Subcutaneous adipose tissue (tissue), 4 donors: ENCODE results near the gene ADIPOR2. TPM values are rescaled to one million over a fixed set of nuclear protein-coding genes. Genes with fewer than 3 reads are reported as not detected.

Source experiments
- total RNA-seq, 4 donors: library from RNA; depleted of rRNA; stranded (reverse); fragments of >200 nt; gene quantifications; one replicate each; pipeline ENCODE4 v1.1.0, GENCODE V29; 2016
- TF ChIP-seq, protein P1 (sequence below): fragments of 450-650 bp; IDR thresholded peaks from one replicate; pipeline ENCODE4 v1.5.1; 2016; ENCODE audit warnings: low read depth, mild to moderate bottlenecking, control low read depth, antibody characterized with exemption, moderate library complexity

ADIPOR2 gene, protein sequence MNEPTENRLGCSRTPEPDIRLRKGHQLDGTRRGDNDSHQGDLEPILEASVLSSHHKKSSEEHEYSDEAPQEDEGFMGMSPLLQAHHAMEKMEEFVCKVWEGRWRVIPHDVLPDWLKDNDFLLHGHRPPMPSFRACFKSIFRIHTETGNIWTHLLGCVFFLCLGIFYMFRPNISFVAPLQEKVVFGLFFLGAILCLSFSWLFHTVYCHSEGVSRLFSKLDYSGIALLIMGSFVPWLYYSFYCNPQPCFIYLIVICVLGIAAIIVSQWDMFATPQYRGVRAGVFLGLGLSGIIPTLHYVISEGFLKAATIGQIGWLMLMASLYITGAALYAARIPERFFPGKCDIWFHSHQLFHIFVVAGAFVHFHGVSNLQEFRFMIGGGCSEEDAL
- total RNA-seq, result 100 to 1,000 TPM in 2 of 4 donors, 10 to 100 TPM in 2; 69.4 to 122 (median 108) TPM

DNA sequence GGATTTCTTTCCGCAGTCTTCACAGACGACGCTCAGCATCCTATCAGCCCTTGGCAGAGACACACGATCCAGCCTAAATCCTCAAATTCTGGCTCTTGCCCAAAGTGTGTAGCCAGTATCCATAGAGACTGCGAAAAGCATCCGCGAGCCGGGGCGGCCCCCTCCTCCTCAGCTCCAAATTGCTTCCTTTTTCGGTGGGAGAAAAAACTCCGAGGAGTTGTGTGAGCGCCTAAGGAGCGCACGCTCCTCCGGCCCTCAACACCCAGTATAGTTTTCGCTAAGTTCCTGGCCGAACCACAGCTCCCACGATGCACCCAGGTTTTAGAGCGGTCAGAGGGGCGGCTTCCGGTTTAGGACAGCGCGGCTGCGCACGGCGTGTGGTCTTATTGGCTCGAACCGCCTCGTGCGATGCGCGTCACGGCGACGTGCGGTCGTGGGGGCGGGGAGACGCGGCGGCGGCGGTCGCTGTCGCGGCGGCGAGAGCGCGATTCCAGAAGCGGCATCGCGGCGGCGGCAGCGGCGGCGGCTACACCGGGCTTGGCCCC lies at the start of gene ADIPOR2:
TSS of gene ADIPOR2 (plus strand) at position 493 of the 545 bp plus-strand sequence. CDS start 63,274 bp downstream, outside the sequence.
- TF ChIP-seq, protein P1, sequence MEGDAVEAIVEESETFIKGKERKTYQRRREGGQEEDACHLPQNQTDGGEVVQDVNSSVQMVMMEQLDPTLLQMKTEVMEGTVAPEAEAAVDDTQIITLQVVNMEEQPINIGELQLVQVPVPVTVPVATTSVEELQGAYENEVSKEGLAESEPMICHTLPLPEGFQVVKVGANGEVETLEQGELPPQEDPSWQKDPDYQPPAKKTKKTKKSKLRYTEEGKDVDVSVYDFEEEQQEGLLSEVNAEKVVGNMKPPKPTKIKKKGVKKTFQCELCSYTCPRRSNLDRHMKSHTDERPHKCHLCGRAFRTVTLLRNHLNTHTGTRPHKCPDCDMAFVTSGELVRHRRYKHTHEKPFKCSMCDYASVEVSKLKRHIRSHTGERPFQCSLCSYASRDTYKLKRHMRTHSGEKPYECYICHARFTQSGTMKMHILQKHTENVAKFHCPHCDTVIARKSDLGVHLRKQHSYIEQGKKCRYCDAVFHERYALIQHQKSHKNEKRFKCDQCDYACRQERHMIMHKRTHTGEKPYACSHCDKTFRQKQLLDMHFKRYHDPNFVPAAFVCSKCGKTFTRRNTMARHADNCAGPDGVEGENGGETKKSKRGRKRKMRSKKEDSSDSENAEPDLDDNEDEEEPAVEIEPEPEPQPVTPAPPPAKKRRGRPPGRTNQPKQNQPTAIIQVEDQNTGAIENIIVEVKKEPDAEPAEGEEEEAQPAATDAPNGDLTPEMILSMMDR, result no peak

DNA sequence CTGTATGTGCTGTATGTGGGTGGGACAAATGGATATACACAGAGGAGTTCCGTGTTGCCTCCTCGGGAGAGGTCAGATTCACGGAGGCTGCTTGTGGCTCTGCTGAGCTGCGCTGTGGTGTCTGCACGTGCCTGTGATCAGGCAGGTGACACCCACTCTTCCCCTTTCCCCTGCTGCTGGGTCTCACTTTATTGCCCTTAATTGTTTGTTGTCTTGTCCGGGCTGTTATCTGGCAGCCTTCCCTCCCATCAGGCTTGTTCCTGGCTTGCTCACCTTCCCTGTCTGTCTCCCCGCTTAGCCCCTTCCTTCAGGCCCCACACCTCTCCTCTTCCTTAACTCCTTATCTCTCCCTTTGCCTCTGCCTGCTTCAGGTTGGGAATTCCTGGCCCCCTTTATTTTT lies 48.4 kb upstream of the ADIPOR2 start:
- TF ChIP-seq, protein P1, result no peak

DNA sequence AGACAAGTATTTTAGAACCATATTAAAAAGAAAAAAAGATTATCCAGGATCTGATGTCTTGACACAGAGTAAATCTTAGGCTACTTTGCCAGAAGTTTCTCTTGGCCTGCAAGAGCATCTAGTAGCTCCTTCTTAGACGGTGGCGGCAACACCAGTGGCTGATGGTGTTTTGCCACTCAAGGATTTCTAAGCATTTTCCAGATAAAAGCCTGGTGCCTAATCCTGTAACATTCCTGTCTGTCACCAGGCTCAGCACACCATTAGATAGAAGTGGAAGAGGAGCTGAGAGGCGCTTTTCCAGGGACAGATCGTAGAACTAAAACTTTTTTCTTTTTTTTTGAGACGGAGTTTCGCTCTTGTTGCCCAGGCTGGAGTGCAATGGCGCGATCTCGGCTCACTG lies 47.8 kb upstream of the ADIPOR2 start:
- TF ChIP-seq, protein P1, result no peak

DNA sequence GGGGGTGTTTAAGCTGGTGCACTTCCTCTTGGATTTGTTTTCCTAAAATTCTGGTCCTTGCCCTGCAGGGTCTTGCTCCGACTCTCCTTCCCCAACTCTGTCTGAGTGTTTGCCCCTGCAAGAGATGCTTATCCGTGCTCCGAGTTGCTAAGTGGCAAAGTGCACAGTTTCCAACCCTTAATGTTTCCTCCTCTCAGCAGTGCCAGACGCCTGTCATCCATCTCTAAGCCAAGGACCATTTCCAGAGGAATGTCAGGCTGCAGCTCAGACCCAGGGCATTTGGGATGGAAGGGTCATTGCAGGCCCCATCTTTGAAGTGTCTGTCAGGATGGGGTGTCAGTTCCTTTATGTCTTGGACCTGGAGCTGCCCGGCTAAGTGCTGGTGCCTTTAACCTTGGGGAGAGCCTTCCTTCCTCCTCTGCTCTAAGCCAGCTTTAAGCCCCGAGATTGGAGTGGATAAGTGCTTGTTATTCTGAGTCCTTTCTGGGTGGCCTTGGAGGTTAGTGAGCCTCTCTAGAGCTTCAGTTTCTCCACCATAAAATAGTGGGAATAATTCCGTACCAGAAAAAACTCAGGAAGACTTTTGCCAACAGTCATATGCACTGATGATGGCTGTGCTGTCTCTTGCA lies 46.9 kb upstream of the ADIPOR2 start:
- TF ChIP-seq, protein P1, result no peak

DNA sequence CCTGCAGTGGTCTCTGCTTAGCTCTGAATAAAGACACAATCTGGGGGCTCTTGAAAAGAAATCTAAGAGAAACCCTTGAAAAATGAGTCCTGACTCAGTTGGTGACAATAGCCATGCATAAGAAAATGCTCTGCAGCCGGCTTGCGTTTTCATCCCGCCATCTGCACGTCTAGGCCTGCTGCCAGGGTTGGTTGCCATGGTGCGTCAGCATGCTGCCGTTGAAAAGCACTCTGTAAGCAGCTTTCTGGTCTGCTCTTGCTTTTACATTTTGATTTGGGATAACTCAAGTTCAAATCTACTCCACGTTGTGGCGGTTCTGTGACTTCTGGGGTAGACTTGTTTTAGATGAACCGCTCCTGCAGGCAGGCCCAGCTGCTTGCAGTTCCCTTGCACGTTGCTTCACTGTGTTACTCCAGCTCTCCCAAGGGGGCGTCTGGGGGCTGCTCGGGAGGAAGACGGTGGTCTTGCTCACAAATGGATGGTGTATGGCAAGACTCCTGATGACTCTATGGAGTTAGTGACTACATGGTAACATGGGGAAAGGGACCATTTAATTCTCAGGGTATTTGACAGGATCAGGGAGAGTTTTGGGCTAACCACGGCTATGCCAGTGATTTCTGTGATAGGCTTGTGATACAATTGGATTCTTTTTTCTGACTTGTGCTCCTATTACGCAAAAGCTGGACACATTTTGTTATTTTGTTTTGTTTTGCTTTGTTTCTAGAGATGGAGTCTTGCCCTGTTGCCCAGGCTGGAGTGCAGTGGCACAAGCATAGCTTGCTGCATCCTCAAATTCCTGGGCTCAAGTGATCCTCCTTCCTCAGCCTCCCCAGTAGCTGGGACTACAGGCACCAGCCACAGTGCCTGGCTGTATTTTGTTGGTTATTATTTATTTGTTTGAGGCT lies 46.1 kb upstream of the ADIPOR2 start:
- TF ChIP-seq, protein P1, result no peak

DNA sequence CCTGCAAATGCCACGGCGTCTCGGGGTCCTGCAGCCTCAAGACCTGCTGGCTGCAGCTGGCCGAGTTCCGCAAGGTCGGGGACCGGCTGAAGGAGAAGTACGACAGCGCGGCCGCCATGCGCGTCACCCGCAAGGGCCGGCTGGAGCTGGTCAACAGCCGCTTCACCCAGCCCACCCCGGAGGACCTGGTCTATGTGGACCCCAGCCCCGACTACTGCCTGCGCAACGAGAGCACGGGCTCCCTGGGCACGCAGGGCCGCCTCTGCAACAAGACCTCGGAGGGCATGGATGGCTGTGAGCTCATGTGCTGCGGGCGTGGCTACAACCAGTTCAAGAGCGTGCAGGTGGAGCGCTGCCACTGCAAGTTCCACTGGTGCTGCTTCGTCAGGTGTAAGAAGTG lies 45.1 kb upstream of the ADIPOR2 start:
- TF ChIP-seq, protein P1, result no peak
